Pulmonary artery endothelial cell (primary cell): ENCODE data around the gene ZNF75A. TPM values are rescaled to one million over a fixed set of nuclear protein-coding genes. Genes with fewer than 3 reads are reported as not detected.

Source experiments
- DNase-seq: peaks from one replicate; pipeline ENCODE4 v3.0.0-alpha.2; 2011; ENCODE audit warnings: low read depth, low spot score
- total RNA-seq: library from RNA; depleted of rRNA; stranded (reverse); fragments of >200 nt; gene quantifications from 2 replicates; pipeline ENCODE4 v1.2.3, GENCODE V29; 2014

The ZNF75A gene
- total RNA-seq, 1 donor from 2014 or later, result 17.6 TPM

- DNase-seq, result no peak
Observed at GRCh38 chr16:3285131-3285530, 20.2 kb upstream of the ZNF75A start.

GRCh38 chr16:3289998-3290673 is 15.2 kb upstream of the ZNF75A start:
- no peak for DNase-seq

GRCh38 chr16:3292604-3293003 is 12.7 kb upstream of the ZNF75A start:
- no peak for DNase-seq

- DNase-seq, result no peak
Observed at GRCh38 chr16:3295209-3295608, 10.1 kb upstream of the ZNF75A start.

DNA sequence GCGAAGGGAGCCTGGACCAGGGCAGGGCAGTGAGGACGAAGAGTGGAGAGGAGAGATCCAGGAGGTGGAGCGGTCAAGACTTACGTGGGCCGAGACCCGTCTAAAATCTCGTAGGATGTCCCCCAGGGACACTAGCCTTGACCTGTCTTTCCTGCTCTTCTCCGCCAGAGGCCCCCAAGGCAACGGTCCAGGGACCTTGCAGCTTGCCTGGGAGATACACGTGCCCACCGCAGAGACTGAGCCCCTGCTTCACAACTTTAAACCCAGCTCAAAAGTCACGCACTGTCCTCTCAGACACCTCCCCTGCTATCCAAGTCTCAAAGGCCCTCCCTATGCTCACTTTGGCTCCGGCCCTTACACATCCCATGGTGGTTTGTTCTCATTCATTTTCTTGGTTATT is 9.5 kb upstream of the ZNF75A start:
- no peak for DNase-seq

GRCh38 chr16:3304370-3304769 is 927 bp upstream of the ZNF75A start:
- DNase-seq, result no peak

DNA sequence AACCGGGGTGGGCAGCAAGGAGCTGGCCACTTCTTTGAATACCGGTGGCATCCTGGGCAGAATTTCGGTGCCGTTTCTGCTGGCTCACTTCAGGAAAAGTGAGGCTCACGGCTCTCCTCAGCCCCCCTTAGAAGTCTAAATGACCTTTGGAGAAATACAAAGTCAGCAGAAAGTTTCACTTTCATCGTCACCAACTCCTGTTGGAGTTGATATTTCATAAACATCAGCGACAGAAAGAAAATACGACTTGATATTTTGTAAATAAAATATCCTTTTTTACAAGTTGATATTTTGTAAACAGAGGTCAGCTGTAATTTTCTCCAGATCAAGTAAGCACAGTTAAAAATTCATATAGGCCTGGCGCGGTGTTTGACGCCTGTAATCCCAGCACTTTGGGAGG is 781 bp downstream of the ZNF75A start:
- no peak for DNase-seq

DNA sequence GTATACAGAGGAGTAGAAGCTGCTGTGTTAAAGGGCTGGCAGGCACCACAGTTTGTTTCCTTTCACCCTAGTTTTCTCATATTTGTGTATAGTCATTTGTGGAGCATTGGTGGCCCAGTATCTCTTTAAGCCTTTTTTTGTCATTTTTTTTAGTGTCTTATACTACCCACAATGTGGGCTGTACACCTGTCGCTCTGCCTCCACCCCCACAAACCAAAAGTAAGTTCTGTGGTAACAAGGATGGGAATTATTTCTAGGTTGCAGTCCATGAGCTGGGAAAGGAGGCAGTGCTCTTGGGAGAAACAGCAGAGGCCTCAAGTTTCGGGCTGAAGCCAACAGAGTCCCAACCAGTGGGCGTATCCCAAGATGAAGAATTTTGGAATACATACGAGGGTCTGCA is 6.2 kb downstream of the ZNF75A start:
- no peak for DNase-seq

GRCh38 chr16:3317315-3317999 is 12.2 kb downstream of the ZNF75A start:
- no peak for DNase-seq

- no peak for DNase-seq
Observed at GRCh38 chr16:3321816-3322215, 16.5 kb downstream of the ZNF75A start.

DNA sequence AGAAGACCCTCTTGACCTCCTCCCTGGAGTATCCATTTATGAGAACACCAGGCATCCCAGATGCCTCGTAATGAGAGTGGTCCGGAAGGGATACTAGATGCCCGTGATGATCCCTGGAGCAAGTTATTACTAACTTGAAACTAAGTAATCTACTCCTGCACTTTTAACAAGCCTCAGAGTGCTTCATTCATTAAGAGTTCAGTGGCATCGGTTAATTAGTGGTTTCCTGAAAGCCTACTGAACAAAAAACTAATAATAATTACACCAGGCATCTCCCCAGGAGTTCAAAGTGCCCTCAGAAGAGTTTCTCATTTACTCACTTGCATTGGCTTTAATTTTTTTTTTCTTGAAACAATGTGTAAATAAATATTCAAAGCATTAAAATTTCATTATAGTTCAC is 22.2 kb downstream of the ZNF75A start:
- DNase-seq, result no peak

GRCh38 chr16:3328104-3328503 is 22.8 kb downstream of the ZNF75A start:
- no peak for DNase-seq

- DNase-seq, result no peak
Observed at GRCh38 chr16:3328643-3329042, 23.3 kb downstream of the ZNF75A start.

- no peak for DNase-seq
Observed at GRCh38 chr16:3346041-3346440, 40.7 kb downstream of the ZNF75A start.

- DNase-seq, result no peak
Observed at GRCh38 chr16:3347586-3347985, 42.3 kb downstream of the ZNF75A start.

- DNase-seq, result no peak
Observed at GRCh38 chr16:3348547-3349167, 43.4 kb downstream of the ZNF75A start.

DNA sequence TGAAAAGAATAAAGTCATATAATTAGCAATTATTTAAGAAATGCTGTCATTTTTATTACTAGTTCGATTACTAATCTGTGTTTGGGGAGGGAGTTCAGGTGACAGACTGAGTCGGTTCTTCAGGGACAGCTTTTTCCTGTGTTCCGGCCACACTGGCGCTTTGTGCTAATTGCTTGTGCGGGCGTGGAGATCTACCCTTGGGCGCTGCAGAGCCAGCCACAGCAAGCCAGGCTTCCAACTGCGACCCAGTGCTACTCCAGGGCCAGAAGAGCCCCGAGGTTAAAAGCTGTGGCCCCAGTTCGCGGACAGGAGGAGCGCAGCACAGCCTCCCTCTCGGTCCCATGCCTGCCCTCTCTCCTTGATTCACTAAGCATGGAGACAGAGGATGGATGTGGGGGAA is 43.9 kb downstream of the ZNF75A start:
- no peak for DNase-seq

GRCh38 chr16:3355589-3355988 is 50.3 kb downstream of the ZNF75A start, which contains the start of gene OR2C1:
Gene OR2C1, plus strand, starts transcription at chr16:3355889. Its CDS starts 52 bp downstream, at chr16:3355941.
- DNase-seq, result no peak

GRCh38 chr16:3356118-3356517 is 50.8 kb downstream of the ZNF75A start:
- DNase-seq, result no peak

GRCh38 chr16:3358871-3359270 is 53.6 kb downstream of the ZNF75A start:
- DNase-seq, result no peak

DNA sequence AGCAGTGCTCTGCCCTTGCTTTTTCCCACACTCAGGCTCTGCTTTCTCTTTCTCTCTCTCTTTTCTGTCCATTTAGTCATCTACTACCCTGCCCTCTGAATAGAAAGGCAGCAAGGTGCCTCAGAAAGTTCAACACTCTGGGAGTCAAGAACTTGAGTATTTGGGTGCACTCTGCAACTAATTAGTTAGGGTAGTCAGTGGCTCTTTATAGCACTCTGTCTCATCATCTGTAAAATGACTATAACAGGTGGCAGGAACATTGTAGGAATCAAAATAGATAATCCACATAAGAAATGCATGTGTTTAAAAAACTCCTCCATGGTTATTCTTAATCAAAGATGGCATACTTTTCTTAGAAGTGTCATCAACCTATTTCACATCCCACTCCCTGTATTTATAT is 57.6 kb downstream of the ZNF75A start:
- DNase-seq, result no peak

DNA sequence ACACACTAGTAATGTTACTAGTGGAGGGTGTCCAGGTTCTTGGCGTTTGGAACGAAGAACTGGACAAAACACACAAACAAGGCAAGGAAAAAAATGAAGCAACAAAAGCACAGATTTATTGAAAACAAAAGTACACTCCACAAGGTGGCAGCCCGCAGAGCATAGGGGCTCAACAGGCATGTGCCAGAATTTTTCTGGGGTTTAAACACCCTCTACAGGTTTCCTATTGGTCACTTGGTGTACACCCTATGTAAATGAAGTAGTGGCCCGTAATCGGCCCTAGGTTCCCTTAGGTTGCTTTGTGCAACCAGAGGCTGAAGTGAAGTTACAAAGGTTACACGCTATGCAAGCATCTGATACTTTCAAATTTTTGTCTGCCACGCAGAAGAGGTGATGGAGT is 58.5 kb downstream of the ZNF75A start:
- no peak for DNase-seq
